CD14-positive monocyte (primary cell): ENCODE data around the gene CHD3. TPM values are rescaled to one million over a fixed set of nuclear protein-coding genes. Genes with fewer than 3 reads are reported as not detected.
A peak's percentile ranks its signal among the peaks of the same experiment; 100 is the strongest.
"Not testable (repeated sequence)": the region's sequence is repeated elsewhere in the genome, so short reads cannot be mapped to it uniquely, and the experiment has no call there.

ENCODE experiments used
- DNase-seq, 3 donors: peaks; one replicate each; pipeline ENCODE4 v3.0.0-alpha.2; 2011 to 2022
- H2AFZ ChIP-seq: 2 replicates; pipeline ENCODE4 v1.6.0; 2012; ENCODE audit warnings: mild to moderate bottlenecking, low read depth, low read length, inconsistent platforms; ENCODE audit not compliant: insufficient read depth, poor library complexity, severe bottlenecking
- H3K27ac ChIP-seq, 2 donors: 1 replicate in 1 of 2; 2 replicates in 1 of 2; pipeline ENCODE4 v1.5.1; 2012 to 2013; ENCODE audit warnings: low read length in 2 of 2, control low read depth in 1 of 2, inconsistent platforms in 1 of 2, low read depth in 1 of 2, mild to moderate bottlenecking in 1 of 2
- H3K27me3 ChIP-seq, 2 donors: one replicate each; pipeline versions ENCODE4 v1.6.0 to v1.6.1; 2011 to 2013; ENCODE audit warnings: low read length in 2 of 2; ENCODE audit not compliant: control insufficient read depth in 2 of 2, insufficient read depth in 2 of 2
- H3K36me3 ChIP-seq, 2 donors: replicated peaks in 1 of 2; 1 replicate in 1 of 2; 2 replicates in 1 of 2; pipeline versions ENCODE4 v1.5.1 to v1.6.1; 2012 to 2013; ENCODE audit warnings: low read length in 2 of 2, control low read depth in 1 of 2, inconsistent platforms in 1 of 2, mild to moderate bottlenecking in 1 of 2; ENCODE audit not compliant: insufficient read depth in 2 of 2, control insufficient read depth in 1 of 2
- H3K4me1 ChIP-seq, 2 donors: 1 replicate in 1 of 2; 2 replicates in 1 of 2; pipeline versions ENCODE4 v1.5.1 to v1.6.1; 2012 to 2013; ENCODE audit warnings: low read length in 2 of 2, control low read depth in 1 of 2, inconsistent platforms in 1 of 2, mild to moderate bottlenecking in 1 of 2, moderate library complexity in 1 of 2; ENCODE audit not compliant: insufficient read depth in 2 of 2, control insufficient read depth in 1 of 2
- H3K4me2 ChIP-seq: replicated peaks from 2 replicates; pipeline ENCODE3; 2012; ENCODE audit warnings: low read length, moderate library complexity, mild to moderate bottlenecking; ENCODE audit not compliant: poor library complexity, severe bottlenecking; ENCODE audit errors: extremely low read depth
- H3K4me3 ChIP-seq, 3 experiments: fragments of 200-600 bp in 1 of 3; sonication (generic) in 1 of 3; replicated peaks in 1 of 3; 1 replicate in 2 of 3; 2 replicates in 1 of 3; pipeline ENCODE4 v1.5.1; 2011 to 2013; ENCODE audit warnings: low read length in 3 of 3, mild to moderate bottlenecking in 3 of 3, control low read depth in 2 of 3, low read depth in 2 of 3, inconsistent platforms in 1 of 3, moderate library complexity in 1 of 3
- H3K79me2 ChIP-seq: 2 replicates; pipeline ENCODE4 v1.6.0; 2012; ENCODE audit warnings: mild to moderate bottlenecking, control low read depth, inconsistent platforms, low read length, moderate library complexity; ENCODE audit not compliant: insufficient read depth
- H3K9ac ChIP-seq: 2 replicates; pipeline ENCODE4 v1.6.0; 2017; ENCODE audit warnings: low read length, mild to moderate bottlenecking; ENCODE audit not compliant: insufficient read depth, poor library complexity, severe bottlenecking
- H3K9me3 ChIP-seq, 2 donors: replicated peaks in 1 of 2; 1 replicate in 1 of 2; 2 replicates in 1 of 2; pipeline versions ENCODE4 v1.5.1 to v1.6.1; 2012 to 2013; ENCODE audit warnings: low read length in 2 of 2, control low read depth in 1 of 2; ENCODE audit not compliant: control insufficient read depth in 1 of 2, insufficient read depth in 1 of 2
- H4K20me1 ChIP-seq: 2 replicates; pipeline ENCODE4 v1.6.0; 2012; ENCODE audit warnings: mild to moderate bottlenecking, low read length, control low read depth, moderate library complexity; ENCODE audit not compliant: insufficient read depth
- H3K27ac Mint-ChIP-seq, 7 donors: one replicate each; pipeline ENCODE4 v1.8.0; 2020; ENCODE audit warnings: mild to moderate bottlenecking in 7 of 7, mixed read lengths in 7 of 7, moderate library complexity in 6 of 7, inconsistent platforms in 2 of 7
- H3K27me3 Mint-ChIP-seq, 3 donors: one replicate each; pipeline ENCODE4 v1.8.0; 2021 to 2022; ENCODE audit warnings: low read depth in 3 of 3, mild to moderate bottlenecking in 3 of 3, mixed read lengths in 3 of 3, moderate library complexity in 3 of 3, inconsistent platforms in 1 of 3
- H3K36me3 Mint-ChIP-seq, 2 donors: one replicate each; pipeline ENCODE4 v1.8.0; 2020; ENCODE audit warnings: mixed read lengths in 2 of 2, inconsistent platforms in 1 of 2, mild to moderate bottlenecking in 1 of 2
- H3K4me1 Mint-ChIP-seq: one replicate; pipeline ENCODE4 v1.8.0; 2020; ENCODE audit warnings: mild to moderate bottlenecking, mixed read lengths
- H3K4me3 Mint-ChIP-seq, 2 donors: one replicate each; pipeline ENCODE4 v1.8.0; 2020; ENCODE audit warnings: mild to moderate bottlenecking in 2 of 2, mixed read lengths in 2 of 2, moderate library complexity in 1 of 2
- H3K9me3 Mint-ChIP-seq, 7 donors: one replicate each; pipeline ENCODE4 v1.8.0; 2020 to 2022; ENCODE audit warnings: mixed read lengths in 7 of 7, mild to moderate bottlenecking in 6 of 7, moderate library complexity in 6 of 7, inconsistent platforms in 2 of 7
- WGBS: methylation state at CpG from one replicate; pipeline ENCODE4 v1.1.5; 2013; ENCODE audit warnings: missing lambda C conversion rate; ENCODE audit not compliant: insufficient coverage; 5-methylcytosine and 5-hydroxymethylcytosine counted together
- intact Hi-C, 2 donors: fragments of 100-400 bp; cut with micrococcal nuclease; formaldehyde crosslinking; loops; one replicate each; pipeline versions ENCODE4 v1.15.0 to v1.15.1; 2023
- polyA plus RNA-seq, 3 donors: library from polyadenylated mRNA; depleted of rRNA in 1 of 3; unstranded in 2 of 3; stranded (reverse) in 1 of 3; fragments of 300-500 nt in 2 of 3; fragments of >200 nt in 1 of 3; fragmentation: Illumina TruSeq in 2 of 3; gene quantifications; 1 replicate in 2 of 3; 2 replicates in 1 of 3; pipeline ENCODE4 v1.2.3, GENCODE V29; 2012 to 2021
- TF ChIP-seq, protein P1 (sequence below): fragments of 200-600 bp; IDR thresholded peaks from one replicate; pipeline ENCODE4 v1.8.0; 2022; ENCODE audit warnings: antibody characterized with exemption, mild to moderate bottlenecking

CHD3 gene
- polyA plus RNA-seq, 3 donors, result 0.55 to 67.9 (median 0.91) TPM

DNA sequence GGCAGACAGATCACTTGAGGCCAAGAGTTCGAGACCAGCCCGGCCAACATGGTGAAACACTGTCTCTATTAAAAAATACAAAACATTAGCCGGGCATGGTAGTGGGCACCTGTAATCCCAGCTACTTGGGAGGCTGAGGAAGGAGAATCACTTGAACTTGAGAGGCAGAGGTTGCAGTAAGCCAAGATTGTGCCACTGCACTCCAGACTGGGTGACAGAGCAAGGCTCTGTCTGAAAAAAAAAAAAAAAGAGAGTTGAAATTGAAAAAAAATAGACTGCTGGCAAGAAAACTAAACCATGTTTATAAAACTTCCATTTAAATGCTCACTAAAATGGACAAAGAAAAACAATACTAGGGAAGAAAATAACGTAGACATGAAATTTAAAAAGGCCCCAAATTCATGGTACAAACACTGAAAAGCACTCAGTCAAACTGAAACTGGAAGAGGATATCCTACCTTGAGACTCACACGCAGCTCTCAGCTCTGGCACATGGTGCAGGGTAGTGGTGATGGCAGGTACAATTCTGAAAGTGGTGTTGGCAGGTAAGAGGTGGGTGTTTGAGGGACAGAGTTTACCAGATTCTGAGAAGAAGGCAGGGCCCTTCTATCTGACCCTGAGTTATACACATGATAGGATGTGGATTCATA is 62.7 kb downstream of the CHD3 start:
- Mint-ChIP-seq H3K27ac (peak overlapping the region in 1 of 7 donors; percentile 67), H3K27me3 (no peaks in the 10 kb centered on the region), H3K36me3 (peaks cover 40% of the 10 kb centered on the region in 2 donors), H3K4me3 (no peak overlapping the region), H3K4me1 (peaks cover 16% of the 10 kb centered on the region), H3K9me3 (peaks cover 0 to 1% (median 0%) of the 10 kb centered on the region in 7 donors)
- Histone ChIP-seq H2AFZ (no peak overlapping the region), H3K27me3 (no peaks in the 10 kb centered on the region), H3K4me1 (peaks cover 0 to 6% of the 10 kb centered on the region in 2 donors), H3K9me3 (no peaks in the 10 kb centered on the region), H3K79me2 (no peaks in the 10 kb centered on the region), H3K4me2 (no peak overlapping the region), H3K9ac (no peak overlapping the region), H3K27ac (no peak overlapping the region), H4K20me1 (no peaks in the 10 kb centered on the region), H3K36me3 (peaks cover 33 to 39% of the 10 kb centered on the region in 2 donors), H3K4me3 (no peak overlapping the region)
- intact Hi-C loops, result no loop called here
- no peak for DNase-seq
- TF ChIP-seq, protein P1, sequence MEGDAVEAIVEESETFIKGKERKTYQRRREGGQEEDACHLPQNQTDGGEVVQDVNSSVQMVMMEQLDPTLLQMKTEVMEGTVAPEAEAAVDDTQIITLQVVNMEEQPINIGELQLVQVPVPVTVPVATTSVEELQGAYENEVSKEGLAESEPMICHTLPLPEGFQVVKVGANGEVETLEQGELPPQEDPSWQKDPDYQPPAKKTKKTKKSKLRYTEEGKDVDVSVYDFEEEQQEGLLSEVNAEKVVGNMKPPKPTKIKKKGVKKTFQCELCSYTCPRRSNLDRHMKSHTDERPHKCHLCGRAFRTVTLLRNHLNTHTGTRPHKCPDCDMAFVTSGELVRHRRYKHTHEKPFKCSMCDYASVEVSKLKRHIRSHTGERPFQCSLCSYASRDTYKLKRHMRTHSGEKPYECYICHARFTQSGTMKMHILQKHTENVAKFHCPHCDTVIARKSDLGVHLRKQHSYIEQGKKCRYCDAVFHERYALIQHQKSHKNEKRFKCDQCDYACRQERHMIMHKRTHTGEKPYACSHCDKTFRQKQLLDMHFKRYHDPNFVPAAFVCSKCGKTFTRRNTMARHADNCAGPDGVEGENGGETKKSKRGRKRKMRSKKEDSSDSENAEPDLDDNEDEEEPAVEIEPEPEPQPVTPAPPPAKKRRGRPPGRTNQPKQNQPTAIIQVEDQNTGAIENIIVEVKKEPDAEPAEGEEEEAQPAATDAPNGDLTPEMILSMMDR, result no peak
- no CpG with 5 or more reads among the region's 5 CpGs for WGBS

DNA sequence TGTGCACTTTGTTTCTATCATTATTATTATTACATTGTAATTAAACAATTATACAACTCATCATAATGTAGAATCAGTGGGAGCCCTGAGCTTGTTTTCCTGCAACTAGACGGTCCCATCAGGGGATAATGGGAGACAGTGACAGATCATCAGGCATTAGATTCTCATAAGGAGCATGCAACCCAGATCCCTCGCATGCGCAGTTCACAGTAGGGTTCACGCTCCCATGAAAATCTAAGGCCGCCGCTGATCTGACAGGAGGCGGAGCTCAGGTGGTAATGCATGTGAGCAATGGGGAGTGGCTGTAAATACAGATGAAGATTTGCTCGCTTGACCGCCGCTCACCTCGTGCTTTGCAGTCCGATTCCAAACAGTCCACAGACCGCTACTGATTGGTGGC is 64.7 kb downstream of the CHD3 start:
- H3K4me2 ChIP-seq, H2AFZ ChIP-seq, H3K79me2 ChIP-seq, H3K9me3 ChIP-seq, H3K27ac ChIP-seq, H3K4me3 ChIP-seq, H3K27me3 ChIP-seq, H3K9ac ChIP-seq, intact Hi-C loops, H3K9me3 Mint-ChIP-seq, H3K4me3 Mint-ChIP-seq, H3K4me1 ChIP-seq, H3K27me3 Mint-ChIP-seq, DNase-seq, H3K27ac Mint-ChIP-seq, H4K20me1 ChIP-seq: not testable (repeated sequence)
- WGBS, result 97% methylated on average over 12 of the region's 13 CpGs
- H3K36me3 ChIP-seq, result peaks cover 16 to 19% of the 10 kb centered on the region in 2 donors
- Mint-ChIP-seq H3K36me3 (peaks cover 21 to 22% of the 10 kb centered on the region in 2 donors), H3K4me1 (peaks cover 21% of the 10 kb centered on the region)
